Testis (tissue), 2 donors: Measurements from ENCODE around the gene NUP37.

ENCODE experiments used
- CTCF ChIP-seq, 3 experiments: fragments of 450-650 bp in 2 of 3; fragments of 200-600 bp in 1 of 3; sonication (generic) in 1 of 3; IDR thresholded peaks; one replicate each; pipeline ENCODE4 v1.5.1; 2016 to 2019; ENCODE audit warnings: antibody characterized with exemption in 3 of 3, mild to moderate bottlenecking in 2 of 3, moderate library complexity in 1 of 3
- POLR2A ChIP-seq: fragments of 450-650 bp; IDR thresholded peaks from one replicate; pipeline ENCODE4 v1.6.1; 2017; ENCODE audit warnings: antibody characterized with exemption, mild to moderate bottlenecking, moderate library complexity

GRCh38 chr12:102051431-102051965 is 68.4 kb downstream of the NUP37 start:
- TF ChIP-seq POLR2A (no peak), CTCF (IDR thresholded peaks at IDR 0.05) (no peak)
